GM04504 (cell line): ENCODE results near the gene CAMTA1.
A peak's percentile ranks its signal among the peaks of the same experiment; 100 is the strongest.

ENCODE experiments used
- DNase-seq: peaks from one replicate; pipeline ENCODE4 v3.0.0-alpha.2; 2012; ENCODE audit warnings: low read depth

The CAMTA1 gene

DNA sequence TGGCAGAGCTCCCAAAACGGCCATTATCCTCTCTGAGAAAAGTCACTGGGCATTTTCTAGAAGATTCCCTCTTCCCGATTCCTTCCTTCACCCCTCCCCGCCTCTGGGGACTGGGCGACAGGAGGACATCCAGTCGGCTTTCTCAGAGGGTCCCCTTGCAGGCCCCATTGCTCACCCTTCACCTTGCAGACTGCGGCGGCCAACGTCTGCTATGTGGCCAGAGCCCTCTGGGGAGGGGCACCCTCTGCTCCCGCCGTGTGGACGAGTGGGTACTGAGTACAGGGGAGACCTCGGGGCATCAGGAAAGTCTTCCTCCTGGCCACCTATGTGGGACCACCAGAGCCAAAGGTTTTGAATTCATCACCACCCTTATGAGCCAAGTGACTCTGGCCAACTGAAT lies 692.3 kb downstream of the CAMTA1 start:
- no peak for DNase-seq

DNA sequence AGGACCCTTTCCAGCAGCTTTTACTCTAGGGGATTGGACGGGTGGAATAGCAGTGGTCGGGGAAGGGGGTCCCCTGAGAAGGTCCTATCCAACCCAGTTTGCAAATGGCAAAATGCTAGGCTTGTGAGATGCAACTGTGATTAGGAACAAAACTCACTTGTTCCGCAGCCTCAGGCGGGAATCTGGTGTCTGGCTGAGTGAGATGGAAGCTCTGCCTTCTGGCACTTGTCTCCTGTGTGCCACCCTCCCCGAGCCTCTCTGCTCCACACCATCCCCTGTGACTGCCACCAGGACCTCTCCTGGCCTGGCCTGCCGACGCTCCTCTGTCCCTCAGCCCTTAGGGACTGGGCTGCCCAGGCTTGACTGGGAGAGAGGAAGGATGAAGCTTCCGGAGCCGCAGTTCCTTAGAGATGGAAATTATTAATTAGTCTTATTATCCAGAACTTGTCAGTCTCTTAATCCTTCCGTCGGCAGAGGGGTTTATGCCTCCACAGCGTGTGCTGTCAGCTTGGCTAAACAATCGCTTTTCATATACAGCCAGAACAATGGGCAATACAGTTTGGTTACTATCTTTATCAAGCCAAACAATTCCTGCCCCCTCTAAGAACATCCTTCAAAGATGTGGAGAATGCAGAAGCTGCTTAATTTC lies 693.0 kb downstream of the CAMTA1 start:
- no peak for DNase-seq

DNA sequence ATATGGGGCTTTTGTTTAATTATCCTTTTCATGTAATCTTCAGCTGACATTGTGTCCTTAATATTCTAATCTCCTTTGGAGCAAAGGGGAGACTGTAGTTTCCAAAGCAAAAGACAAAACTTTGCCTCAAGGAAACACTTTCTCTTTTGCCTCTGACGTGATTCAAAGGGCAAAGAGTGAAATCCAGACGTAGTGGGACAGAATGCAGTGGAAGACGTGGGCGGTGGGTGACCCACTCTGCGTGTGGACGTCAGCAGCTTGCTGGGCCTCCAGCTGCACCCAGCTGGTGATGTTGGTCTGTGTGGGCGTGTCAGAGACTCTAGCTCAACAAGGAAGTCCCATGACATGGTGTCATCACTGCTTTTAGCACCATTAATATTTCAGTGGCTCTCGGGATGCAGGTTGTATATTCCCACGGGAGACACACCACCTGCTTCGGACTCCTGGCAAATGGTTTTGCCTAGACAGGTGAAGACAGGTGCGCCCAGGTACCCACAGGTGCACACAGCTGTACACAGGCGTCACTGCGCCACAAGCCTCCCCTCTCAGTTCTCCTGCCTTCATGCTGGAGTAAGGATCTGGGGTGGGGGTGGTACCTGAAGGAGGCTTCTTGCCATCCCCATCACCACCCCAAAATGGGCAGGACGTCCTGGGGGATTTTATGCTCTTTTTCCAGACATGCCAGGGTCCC lies 693.7 kb downstream of the CAMTA1 start:
- no peak for DNase-seq

DNA sequence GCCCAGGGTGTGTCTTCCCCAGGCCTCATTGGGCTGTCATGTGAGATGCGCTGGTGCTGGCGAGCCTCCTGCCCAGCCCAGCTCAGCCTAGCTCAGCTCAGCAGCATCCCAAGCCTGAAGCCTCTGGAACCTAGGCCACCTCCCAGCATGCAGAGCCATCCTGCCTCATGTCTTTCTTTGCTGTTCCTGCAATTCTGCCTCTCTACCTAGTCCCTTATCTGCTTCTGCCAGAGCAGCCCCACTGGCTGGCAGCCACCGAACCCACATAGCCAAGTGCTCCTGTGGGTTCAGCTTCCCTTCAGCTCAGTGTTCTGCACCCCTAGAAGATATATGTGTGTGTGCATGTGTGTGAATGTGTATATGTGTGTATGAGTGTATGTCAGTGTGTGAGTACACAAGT lies 694.3 kb downstream of the CAMTA1 start:
- no peak for DNase-seq

DNA sequence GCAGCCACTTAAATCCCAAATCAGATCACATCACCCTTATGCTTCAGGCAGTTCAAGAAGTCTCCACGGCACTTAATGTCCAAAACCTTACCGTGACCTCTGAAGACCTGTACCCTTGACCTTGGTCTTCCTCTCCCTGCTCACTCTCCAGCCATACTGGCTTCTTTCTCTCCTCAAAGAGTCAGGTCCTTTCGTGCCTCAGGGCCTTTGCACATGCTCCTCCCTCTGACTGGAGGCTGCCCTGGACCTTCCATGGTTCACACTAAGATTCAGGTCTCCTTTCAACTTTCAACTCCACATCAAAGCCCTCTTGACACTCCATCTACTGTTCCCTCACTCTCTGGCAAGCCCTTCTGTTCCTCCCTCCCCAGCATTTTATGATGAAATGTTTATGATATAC lies 695.9 kb downstream of the CAMTA1 start:
- no peak for DNase-seq

DNA sequence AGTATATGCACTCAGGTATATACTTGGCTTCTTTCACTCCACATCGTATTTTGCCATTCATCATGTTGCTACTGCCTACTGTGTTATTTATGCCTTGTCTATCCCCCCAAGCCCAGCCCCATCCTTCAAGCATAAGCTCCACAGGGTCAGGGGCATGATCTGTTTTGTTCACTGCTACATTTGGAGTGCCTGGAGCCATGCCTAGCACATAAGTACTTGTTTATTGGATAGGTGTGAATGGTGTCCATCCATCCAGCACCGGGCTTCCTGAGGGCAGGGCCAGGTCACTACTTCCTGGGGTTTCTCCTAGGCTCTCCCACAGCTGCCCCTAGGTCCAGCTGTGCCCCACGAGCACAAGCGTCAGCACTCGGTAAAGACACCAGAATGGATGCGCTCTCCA lies 696.8 kb downstream of the CAMTA1 start:
- no peak for DNase-seq

DNA sequence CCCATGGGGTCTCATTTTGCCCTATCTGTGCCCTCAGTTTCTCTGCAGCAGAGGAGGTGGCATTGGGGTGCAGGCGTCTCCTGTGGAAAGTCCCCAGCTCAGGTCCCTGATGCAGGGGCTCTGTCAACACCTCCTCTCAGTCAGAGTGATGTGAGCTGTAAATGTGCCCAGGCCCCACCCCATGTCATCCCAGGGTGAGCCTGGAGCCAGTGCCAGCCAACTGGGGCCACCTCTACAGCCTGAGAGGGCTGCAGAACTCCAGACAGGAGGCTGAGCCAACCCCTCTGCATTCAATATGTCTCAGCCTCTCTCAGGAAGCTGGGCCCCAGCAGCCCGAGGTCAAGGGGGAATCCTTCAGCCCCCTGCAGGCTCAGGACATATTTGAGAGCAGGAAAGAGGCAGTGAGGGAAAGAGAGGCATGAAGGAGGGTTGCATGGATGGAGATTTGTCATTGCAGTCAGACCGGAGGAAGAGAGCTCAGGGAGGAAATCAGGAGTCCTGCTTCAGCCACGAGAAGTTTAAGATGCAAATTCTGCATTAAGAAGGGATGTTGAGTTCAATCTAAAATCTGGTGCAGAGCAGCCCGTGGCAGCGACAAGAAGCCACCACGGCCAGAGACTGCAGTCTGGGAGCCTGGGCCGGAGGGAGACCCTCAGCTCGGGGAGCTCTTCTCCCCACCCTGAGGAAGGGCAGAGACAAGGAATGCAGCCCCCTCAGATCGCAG lies 697.7 kb downstream of the CAMTA1 start:
- DNase-seq = no peak

DNA sequence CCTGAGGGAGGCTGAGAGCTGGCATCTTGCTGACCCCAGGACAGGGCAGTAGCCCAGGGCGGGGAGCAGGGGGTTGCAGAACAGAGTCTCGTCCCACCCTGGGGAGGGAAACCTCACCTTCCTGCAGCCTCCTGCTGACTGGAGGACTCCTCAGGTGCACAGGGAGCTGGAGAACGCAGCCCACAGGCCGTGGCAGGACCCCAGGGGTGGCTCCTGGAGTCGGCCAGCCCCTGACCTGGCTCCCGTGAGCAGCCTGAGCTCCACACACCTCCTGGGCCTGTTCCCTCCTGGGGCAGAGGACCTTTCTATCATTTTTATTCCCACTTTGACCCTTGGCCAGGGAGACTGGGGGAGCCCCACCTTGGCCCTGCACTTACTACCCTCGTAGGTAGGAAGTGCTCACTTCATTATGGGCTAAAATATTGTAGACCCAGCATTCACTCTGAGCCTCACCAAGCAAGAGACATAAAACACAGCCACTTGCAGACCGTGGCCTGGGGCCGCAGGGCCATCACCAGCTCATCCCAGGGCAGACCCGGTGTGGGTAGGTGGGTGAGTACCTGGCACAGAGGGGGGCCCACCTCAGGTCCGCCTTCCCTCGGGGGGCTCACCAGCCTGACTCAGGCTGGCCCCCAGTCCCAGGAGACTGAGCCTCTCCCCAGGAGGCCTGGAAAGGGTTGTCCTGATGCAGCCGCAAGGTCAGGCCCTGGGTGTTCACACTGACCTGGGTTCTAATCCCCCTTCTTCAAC lies 698.6 kb downstream of the CAMTA1 start:
- DNase-seq = no peak

DNA sequence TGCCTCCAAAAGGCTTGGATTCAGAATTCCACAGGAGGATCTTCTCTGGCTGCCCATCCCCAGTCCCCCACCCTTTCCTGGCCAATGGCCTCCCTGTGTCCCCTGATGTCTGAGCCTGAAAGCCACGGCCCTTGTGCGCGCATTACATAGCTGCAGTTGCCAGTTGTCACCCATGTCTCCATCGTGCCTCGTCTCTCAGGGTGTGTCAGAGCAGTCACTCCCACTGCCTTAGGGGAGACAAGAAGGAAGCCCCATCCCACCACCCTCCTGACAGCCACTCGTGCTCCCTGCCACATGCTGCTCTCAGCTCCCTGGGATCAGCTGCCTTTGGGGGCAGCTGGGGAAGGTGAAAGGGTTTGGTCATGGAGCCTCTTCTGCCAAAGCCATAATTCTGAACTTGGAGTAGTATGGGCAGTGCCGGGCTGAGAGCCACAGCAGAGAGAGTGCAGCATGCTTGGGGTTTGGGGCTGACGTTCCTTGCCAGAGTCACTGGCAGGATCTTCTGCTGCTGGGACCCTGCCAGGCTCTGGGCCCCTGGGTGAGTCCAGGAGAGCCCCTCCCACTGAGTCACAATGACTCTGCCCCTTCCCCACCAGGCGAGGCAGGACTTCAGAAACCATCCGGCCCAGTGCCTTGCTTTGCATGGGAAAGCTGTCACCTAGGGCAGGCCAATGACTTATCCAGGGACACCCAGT lies 700.0 kb downstream of the CAMTA1 start:
- DNase-seq = no peak

DNA sequence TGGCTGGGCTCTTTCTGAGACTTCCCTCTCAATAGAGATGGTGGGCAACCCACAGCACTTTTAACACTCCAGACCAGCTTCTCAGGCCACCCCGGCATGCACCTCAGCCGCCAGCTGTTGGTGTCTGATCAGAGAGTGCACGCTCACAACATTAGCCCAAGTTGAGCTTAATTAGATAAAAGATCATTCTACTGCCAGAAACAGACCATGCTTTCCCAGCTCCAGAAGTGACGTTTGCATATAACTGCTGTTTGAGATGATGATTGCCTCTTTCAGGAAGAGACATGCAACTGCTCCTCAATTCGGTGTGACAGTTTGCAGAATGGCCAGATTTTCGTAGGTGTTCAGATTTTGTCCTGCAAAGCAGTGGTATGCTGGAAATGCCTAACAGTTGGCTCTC lies 700.6 kb downstream of the CAMTA1 start:
- DNase-seq = no peak

DNA sequence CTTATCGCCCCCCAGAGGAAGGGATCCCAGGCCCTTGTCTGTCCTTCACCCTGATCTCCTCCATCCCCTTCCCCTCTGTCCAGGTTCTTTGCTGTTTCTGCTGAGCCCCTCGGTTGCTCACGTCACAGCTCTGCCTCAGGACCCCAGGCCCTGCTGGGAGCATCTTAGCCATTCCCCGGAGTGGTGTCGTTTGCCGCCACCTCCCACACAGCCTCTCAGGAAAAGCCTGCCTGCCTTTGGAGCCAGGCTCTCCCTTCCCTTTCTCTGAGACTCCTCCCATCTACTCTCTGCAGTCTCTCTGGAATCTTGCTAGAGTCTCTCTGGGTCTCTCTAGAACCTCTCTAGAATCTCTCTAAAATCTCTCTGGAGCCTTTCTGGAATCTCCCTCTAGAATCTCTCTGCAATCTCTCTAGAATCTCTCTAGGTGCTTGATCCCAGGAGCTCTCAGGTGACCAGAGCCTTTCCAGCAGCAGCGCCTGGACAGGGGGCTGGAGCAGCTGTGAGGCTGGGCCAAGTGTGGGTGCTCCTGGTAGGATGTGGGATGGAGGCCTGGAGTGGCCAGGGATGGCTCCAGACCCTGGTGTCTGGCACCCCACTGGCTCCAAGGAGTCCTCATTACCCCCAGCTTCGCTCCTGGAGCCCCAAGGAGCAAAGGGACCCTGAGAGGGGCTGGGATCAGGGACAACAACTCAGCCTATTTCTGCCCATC lies 702.7 kb downstream of the CAMTA1 start:
- DNase-seq = no peak

DNA sequence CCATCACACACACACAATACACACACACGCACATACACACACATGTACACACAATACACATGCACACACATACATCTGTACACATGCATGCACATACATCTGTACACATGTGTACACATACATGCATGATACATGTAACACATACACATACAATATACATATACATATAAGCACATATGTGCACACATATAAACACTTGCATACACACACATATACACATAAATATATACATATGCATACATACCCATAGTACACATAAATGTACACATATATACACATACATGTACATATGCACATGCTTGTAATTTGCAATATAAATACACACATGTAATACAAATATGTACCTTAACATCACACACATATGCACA lies 703.2 kb downstream of the CAMTA1 start:
- DNase-seq = no peak

DNA sequence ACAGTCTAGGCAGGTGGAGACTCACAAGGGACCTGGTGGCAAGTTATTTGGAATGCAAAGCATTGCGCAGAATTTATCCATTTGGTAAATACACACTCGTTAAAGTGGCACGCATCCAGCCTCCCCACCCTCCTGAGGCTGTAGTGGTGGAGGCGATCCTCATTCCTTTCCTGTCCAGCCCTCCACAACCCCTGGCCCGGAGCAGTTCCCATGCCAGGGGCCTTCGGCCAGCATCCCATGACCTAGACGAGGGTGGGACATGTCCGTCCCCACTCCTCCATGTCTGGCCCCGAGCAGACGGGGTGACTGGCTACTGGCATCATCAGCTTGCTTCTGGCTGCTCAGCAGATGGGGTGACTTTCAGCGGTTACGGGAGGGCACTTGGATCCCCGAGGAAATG lies 704.3 kb downstream of the CAMTA1 start:
- no peak for DNase-seq

DNA sequence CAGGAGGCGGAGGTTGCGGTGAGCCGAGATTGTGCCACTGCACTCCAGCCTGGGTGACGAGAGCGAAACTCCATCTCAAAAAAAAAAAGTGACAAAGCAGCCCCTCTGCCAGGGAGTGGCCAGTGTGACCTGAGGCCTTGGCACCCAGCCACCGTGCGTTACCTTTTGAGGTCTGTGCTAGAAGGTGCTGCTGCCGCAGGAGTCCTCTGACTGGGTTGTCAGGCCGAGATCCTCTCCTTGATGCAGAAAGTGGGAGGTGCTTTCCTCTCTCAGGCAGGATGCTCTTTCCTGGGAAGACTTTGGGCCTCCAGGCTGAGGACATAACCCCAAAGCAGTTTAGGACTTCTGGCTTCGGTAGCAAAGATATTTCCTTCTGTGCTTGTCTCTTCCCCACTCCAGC lies 705.3 kb downstream of the CAMTA1 start:
- DNase-seq = no peak

DNA sequence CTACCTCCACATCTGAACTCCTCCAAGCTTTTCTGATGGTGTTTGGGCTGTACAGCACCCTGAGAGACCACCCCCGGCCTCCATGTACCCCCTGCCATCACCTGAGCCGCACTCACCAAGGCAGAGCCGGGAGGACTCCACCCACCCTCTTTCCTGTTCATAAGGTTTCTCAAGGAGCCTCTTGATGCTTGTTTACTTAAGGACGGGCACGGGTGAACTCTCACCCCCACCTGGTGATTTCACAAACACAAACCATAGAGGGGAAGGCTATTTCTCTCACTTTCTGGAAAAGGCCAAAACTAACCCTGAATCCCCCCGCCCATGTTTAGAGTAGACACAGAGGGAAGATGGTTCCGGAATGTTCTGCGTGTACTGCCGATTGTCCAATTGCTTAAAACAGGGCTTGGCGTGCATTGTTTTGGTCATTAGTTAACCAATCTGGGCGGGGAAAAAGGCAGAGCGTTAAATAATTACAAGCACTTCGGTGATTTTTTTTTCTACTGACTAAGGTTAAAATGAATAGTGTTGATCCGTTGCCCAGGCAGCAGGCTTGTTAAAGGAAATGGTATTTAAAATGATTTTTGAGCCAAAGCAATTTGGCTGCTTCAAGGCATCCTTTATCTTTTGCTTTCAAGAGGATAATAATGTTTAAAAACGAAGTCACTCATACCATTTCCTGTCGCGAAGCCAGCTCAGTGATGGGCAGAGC lies 706.0 kb downstream of the CAMTA1 start:
- DNase-seq = peak; percentile 80

DNA sequence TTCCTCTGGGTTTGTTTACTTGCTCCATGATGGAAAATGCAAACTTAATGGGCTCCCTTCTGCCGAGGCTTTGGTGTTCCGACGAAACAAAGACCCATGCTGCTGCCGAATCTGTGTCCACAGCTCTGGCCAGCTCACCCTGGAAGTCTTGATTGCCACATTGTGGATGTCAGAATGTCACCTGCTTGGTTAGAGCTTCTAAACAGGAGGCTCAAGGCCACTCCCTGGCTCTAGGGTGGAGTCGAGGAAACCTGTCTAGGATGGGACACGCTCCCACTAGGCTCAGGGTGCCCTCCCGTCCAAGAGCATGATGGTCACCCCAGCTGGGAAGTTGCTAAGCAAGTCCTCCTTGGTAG lies 706.5 kb downstream of the CAMTA1 start:
- no peak for DNase-seq

DNA sequence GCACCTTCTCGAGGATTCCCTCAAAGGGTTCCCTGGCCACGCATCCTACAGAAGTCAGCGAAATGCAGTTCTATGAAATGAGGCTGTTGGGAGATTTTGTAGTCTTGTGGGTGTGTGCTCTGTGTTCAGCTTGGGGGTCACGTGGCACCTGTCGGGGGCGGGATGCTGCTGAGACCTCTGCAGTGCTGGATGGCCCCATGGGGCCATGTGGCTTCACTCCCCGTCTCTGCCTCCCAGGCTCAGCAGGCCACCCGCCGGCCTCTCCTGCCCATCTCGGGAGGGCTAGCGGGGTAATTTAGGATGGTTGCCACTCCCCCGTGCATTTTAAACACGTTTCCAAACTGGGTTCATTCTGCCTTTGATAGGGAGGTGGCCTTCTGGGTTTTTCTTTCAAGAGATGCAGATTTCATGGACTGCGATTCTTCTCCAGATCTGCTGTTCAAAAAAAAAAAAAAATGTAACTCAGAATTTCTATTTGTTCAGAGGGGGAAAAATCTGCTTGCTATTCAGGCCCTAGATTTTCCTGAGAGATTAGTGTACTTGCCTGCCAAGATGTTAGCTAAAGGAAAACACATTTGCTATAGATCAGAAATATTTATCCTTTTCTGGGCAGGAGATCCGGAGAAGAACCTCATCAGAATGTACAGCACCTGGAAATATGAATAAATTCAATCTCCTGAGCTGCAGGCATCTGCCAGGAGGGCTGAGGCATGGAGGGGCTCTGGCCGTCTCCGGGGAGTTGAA lies 708.6 kb downstream of the CAMTA1 start:
- DNase-seq = no peak

DNA sequence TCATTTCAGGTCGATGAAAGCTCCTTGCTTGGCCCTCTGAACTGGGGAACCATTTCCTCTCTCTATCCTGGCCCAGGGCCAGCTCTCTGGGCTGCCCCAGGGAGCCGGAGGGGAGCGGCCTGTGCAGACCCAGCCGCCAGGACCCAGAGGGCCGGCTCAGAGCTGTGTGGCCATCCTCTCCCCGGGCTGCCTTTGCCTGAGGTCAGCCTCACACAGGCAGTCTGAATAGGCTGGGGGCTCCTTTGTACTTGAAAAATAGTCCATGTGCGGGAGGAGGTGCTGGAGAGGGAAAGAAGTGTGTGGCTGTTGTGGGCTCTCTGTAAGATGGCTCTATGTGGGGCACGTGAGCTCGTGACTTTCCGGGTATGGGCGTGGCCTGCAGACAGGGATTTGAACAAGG lies 710.7 kb downstream of the CAMTA1 start:
- no peak for DNase-seq

DNA sequence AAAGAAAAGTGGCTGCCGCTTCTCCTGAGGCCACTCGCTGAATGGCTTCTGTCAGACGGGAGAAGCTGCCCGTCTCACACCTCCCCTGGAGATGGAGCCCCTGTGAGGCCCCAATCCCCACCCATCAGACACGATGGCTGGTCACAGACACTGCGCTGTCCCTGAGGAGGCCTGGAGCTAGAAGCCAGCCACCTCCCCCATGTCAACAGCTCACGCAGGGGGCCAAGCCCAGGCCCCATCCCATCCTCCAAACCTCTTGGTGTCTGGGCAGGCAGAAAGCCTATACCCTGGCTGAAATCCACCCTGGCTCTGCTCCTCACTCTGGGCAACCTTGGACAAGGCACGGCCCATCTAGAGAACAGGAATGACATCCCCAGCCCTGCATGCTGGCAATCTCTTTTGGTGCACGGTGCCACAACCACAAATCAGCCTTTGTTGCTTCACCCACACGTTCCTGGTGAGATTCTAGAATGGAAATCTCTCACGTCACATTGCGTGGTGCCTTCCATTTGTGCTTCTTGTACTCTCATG lies 711.9 kb downstream of the CAMTA1 start:
- DNase-seq = no peak
